Stomach (tissue), 4 donors: ENCODE data around the gene CLDN9.

Source experiments
- EP300 ChIP-seq: sonication (generic); formaldehyde crosslinking; IDR thresholded peaks from one replicate; pipeline ENCODE4 v1.6.1; 2017; ENCODE audit warnings: antibody characterized with exemption
- POLR2A ChIP-seq, 4 donors: fragments of 450-650 bp; IDR thresholded peaks; one replicate each; pipeline ENCODE4 v1.6.1; 2016; ENCODE audit warnings: antibody characterized with exemption in 4 of 4, control low read depth in 2 of 4, mild to moderate bottlenecking in 1 of 4, moderate library complexity in 1 of 4
- POLR2AphosphoS5 ChIP-seq, 3 donors: sonication (generic); formaldehyde crosslinking; IDR thresholded peaks; one replicate each; pipeline ENCODE4 v1.6.1; 2016; ENCODE audit warnings: antibody characterized with exemption in 3 of 3
- TF ChIP-seq, protein P1 (sequence below), 7 experiments: fragments of 450-650 bp in 4 of 7; fragments of 200-600 bp in 3 of 7; sonication (generic) in 3 of 7; IDR thresholded peaks; one replicate each; pipeline ENCODE4 v1.5.1; 2016 to 2019; ENCODE audit warnings: antibody characterized with exemption in 7 of 7, control low read depth in 2 of 7, mild to moderate bottlenecking in 1 of 7

DNA sequence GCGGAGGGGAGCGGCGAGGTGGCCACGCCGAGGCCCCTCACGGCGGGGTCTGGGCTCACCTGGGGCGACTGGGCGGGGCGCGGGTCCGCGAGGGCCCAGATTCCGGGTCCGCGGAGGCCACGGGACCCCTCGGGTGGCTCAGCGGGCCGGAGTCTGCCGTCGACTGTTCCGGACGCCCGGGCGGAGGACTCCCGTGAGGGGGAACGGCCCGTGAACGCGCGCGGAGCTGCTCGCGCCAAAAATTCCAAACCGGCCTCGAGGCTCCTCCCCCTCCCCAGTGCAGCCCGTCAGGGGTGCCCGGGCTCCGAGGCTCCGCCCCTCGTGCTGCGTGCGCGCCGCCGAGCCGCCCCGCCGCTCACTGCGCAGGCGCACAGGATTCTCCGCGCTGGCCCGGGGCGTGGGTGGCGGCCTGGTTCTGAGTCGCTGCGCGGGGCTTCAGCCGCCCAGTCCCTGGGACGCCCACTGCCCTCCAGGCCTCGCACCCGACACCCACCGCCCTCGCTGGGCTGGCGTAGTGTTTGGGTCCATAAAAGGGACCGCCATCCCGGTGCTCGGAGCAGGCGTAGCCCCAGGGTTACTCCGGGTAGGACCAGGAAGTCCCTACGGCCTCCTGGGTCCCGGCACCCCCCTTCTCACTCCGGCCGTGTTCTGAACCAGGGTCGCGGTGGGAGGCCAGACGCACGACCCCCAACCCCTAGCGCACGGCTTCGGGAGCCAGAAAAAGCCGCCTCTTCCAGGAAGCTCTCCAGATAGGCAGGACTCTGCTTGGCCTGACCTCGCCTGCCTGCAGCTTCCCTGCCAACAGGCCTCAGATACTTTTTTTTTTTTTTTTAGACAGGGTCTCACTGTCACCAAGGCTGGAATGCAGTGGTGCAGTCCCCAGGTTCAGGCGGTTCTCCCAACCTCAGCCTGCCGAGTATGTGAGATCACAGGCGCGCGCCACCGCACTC lies 32.2 kb upstream of the CLDN9 start, which contains the start of gene PKMYT1:
- TF ChIP-seq, protein P1, sequence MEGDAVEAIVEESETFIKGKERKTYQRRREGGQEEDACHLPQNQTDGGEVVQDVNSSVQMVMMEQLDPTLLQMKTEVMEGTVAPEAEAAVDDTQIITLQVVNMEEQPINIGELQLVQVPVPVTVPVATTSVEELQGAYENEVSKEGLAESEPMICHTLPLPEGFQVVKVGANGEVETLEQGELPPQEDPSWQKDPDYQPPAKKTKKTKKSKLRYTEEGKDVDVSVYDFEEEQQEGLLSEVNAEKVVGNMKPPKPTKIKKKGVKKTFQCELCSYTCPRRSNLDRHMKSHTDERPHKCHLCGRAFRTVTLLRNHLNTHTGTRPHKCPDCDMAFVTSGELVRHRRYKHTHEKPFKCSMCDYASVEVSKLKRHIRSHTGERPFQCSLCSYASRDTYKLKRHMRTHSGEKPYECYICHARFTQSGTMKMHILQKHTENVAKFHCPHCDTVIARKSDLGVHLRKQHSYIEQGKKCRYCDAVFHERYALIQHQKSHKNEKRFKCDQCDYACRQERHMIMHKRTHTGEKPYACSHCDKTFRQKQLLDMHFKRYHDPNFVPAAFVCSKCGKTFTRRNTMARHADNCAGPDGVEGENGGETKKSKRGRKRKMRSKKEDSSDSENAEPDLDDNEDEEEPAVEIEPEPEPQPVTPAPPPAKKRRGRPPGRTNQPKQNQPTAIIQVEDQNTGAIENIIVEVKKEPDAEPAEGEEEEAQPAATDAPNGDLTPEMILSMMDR (IDR thresholded peaks at IDR 0.05), result no peak
- no peak for TF ChIP-seq EP300
- peak in 2 of 4 donors; percentile 65 to 78 for TF ChIP-seq POLR2A (IDR thresholded peaks at IDR 0.05)
- peak; percentile 85 to 99 (median 99) for TF ChIP-seq POLR2AphosphoS5 (IDR thresholded peaks at IDR 0.05)
